PC-9 (cell line): ENCODE measurements around the gene ZDHHC11.

Experiments
- EZH2 ChIP-seq: fragments of 200-600 bp; sonication (generic); IDR thresholded peaks from 2 replicates; pipeline ENCODE4 v1.8.0; 2017; ENCODE audit warnings: antibody characterized with exemption, low read depth
- TF ChIP-seq, protein P1 (sequence below): fragments of 200-600 bp; sonication (generic); conservative IDR thresholded peaks from 2 replicates; pipeline ENCODE4 v1.6.1; 2017; ENCODE audit warnings: mixed run types, antibody characterized with exemption, mild to moderate bottlenecking, moderate library complexity

DNA sequence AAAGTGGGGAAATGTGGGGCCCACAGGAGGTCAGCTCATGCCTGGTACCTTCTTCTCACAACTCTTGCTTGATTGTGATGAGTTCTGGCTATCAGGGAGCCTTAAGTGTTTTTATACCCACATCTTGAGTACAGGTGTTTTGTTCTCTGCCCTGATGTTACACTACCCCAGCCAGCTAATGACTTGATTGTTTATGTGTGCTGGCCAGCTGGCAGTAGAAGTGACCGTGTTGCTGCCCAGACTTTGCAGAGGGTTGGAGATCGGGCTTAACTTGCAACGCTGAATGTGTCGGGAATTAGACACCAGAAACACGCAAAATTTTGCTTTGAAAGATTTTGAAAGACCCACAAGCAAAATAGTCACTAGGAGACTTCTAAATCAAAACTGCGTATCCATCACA lies 49.3 kb downstream of the ZDHHC11 start:
- TF ChIP-seq, protein P1, sequence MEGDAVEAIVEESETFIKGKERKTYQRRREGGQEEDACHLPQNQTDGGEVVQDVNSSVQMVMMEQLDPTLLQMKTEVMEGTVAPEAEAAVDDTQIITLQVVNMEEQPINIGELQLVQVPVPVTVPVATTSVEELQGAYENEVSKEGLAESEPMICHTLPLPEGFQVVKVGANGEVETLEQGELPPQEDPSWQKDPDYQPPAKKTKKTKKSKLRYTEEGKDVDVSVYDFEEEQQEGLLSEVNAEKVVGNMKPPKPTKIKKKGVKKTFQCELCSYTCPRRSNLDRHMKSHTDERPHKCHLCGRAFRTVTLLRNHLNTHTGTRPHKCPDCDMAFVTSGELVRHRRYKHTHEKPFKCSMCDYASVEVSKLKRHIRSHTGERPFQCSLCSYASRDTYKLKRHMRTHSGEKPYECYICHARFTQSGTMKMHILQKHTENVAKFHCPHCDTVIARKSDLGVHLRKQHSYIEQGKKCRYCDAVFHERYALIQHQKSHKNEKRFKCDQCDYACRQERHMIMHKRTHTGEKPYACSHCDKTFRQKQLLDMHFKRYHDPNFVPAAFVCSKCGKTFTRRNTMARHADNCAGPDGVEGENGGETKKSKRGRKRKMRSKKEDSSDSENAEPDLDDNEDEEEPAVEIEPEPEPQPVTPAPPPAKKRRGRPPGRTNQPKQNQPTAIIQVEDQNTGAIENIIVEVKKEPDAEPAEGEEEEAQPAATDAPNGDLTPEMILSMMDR, result no peak
- TF ChIP-seq EZH2, result no peak
